Right atrium auricular region (tissue), 2 donors: Measurements from ENCODE around the gene KRTAP10-12. TPM values are rescaled to one million over a fixed set of nuclear protein-coding genes. Genes with fewer than 3 reads are reported as not detected.

Source experiments
- DNase-seq: peaks from one replicate; pipeline ENCODE4 v3.0.0-alpha.2; 2019; ENCODE audit warnings: low spot score
- H3K27ac ChIP-seq, 2 donors: fragments of 200-600 bp; sonication (generic); 1 replicate in 1 of 2; 2 replicates in 1 of 2; pipeline ENCODE4 v1.5.1; 2016 to 2019
- H3K27me3 ChIP-seq, 2 donors: fragments of 200-600 bp; sonication (generic); one replicate each; pipeline versions ENCODE4 v1.5.1 to v1.6.0; 2017 to 2019
- H3K36me3 ChIP-seq: fragments of 200-600 bp; sonication (generic); one replicate; pipeline ENCODE4 v1.5.1; 2016
- H3K4me1 ChIP-seq, 2 donors: fragments of 200-600 bp; sonication (generic); one replicate each; pipeline versions ENCODE4 v1.5.1 to v1.6.0; 2017 to 2019
- H3K4me3 ChIP-seq, 2 donors: fragments of 200-600 bp; sonication (generic); 1 replicate in 1 of 2; 2 replicates in 1 of 2; pipeline ENCODE4 v1.5.1; 2017 to 2019; ENCODE audit warnings: mild to moderate bottlenecking in 1 of 2, moderate library complexity in 1 of 2
- H3K9me3 ChIP-seq, 2 donors: fragments of 200-600 bp; sonication (generic); one replicate each; pipeline ENCODE4 v1.5.1; 2019
- total RNA-seq, 2 donors: library from RNA; depleted of rRNA; stranded (reverse); fragments of >200 nt; gene quantifications; one replicate each; pipeline ENCODE4 v1.1.0, GENCODE V29; 2016
- TF ChIP-seq, protein P1 (sequence below), 2 donors: fragments of 200-600 bp; sonication (generic); IDR thresholded peaks; one replicate each; pipeline ENCODE4 v1.5.1; 2019; ENCODE audit warnings: antibody characterized with exemption in 2 of 2

The KRTAP10-12 gene
- total RNA-seq, 2 donors from 2014 or later: not detected

DNA sequence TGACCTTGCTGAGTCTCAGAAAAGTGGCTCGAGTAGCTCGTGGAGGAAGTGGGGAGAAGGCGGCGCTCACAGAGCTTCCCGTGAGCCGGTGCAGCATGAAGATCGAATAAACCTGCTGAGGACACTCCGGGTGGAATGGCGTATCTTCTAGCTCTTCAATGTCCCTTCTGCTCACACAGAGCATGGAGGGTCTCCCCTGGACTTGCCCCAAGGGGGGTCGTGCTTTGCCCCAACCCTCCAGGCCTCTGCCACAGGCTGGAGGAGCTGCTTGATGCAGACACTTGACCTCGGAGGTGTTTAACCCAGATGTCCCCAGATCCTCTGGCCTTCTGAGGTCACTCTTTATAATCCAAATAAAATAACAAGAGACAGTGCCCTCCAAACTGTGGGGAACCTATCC lies 2.2 kb upstream of the KRTAP10-12 start:
- peak; percentile 34 for DNase-seq
- H3K27ac ChIP-seq: no peak overlapping the region
- H3K4me3 ChIP-seq: no peak overlapping the region
- no peaks in the 10 kb centered on the region for H3K4me1 ChIP-seq
- TF ChIP-seq, protein P1, sequence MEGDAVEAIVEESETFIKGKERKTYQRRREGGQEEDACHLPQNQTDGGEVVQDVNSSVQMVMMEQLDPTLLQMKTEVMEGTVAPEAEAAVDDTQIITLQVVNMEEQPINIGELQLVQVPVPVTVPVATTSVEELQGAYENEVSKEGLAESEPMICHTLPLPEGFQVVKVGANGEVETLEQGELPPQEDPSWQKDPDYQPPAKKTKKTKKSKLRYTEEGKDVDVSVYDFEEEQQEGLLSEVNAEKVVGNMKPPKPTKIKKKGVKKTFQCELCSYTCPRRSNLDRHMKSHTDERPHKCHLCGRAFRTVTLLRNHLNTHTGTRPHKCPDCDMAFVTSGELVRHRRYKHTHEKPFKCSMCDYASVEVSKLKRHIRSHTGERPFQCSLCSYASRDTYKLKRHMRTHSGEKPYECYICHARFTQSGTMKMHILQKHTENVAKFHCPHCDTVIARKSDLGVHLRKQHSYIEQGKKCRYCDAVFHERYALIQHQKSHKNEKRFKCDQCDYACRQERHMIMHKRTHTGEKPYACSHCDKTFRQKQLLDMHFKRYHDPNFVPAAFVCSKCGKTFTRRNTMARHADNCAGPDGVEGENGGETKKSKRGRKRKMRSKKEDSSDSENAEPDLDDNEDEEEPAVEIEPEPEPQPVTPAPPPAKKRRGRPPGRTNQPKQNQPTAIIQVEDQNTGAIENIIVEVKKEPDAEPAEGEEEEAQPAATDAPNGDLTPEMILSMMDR (IDR thresholded peaks at IDR 0.05): no peak
- H3K27me3 ChIP-seq: no peaks in the 10 kb centered on the region
- peaks cover 5 to 18% of the 10 kb centered on the region in 2 donors for H3K9me3 ChIP-seq
- H3K36me3 ChIP-seq: no peaks in the 10 kb centered on the region

DNA sequence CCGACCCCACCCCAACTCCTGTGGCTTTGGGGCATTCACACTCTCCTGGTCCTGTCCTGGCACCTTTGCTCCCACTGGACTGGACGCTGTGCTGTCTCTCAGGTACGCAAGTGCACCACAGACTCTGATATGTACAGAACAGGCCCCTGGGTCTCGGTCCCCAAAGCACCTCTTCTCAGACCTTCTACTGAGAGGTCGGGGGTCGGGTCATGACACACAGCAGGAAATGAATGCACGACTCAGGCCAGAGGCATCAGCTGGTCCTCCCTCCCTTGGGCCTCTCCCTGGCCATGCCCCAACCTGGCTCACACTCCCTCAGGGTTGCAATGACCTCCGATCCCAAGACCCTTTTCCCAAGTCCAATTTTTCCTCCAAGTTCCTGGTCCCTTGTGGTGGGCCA lies 1.8 kb upstream of the KRTAP10-12 start:
- Histone ChIP-seq H3K27ac (no peak overlapping the region), H3K9me3 (peaks cover 5 to 18% of the 10 kb centered on the region in 2 donors), H3K4me3 (no peak overlapping the region), H3K36me3 (no peaks in the 10 kb centered on the region), H3K4me1 (no peaks in the 10 kb centered on the region), H3K27me3 (no peaks in the 10 kb centered on the region)
- TF ChIP-seq, protein P1 (IDR thresholded peaks at IDR 0.05): no peak
- peak; percentile 46 for DNase-seq

DNA sequence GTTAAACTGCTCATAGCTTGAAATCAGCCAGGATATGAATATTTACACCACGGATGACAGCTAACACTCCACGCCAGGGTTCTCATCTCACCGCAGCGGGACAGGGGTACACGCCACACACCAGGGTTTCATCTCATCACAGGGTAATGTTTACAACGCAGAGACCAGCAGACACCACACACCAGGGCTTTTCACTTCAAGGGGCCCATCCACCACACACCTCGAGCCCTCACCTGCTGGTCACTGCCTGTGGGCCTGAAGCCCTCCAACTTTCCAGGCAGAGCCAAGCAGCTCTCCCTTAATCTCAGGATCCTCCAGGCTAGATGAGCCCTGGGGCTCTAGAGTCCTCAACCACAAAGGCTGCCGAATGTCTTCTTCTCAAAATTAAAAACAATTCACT lies 1.3 kb upstream of the KRTAP10-12 start:
- Histone ChIP-seq H3K4me3 (no peak overlapping the region), H3K27ac (no peak overlapping the region), H3K9me3 (peaks cover 5 to 18% of the 10 kb centered on the region in 2 donors), H3K36me3 (no peaks in the 10 kb centered on the region), H3K27me3 (no peaks in the 10 kb centered on the region), H3K4me1 (no peaks in the 10 kb centered on the region)
- DNase-seq: peak; percentile 9
- TF ChIP-seq, protein P1 (IDR thresholded peaks at IDR 0.05): no peak

DNA sequence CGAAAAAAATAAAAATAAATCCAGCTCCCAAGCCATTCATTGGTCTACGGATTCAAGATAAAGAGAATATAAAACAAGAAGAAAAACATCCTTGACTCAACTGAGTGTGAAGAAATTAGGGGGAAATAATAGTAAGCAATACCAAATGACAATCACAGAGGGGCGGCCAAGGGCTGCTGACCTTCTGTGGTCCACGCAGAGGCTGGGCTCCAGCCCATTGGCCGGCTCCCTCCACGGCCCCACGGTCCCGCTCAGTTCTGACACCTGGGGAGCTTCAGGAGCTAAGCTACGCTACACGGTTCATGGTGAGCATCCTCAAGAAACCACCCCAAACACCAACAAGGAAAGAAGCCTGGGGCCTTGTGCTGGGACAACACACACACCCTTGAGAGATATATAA lies 400 bp upstream of the KRTAP10-12 start:
- Histone ChIP-seq H3K9me3 (peaks cover 5 to 18% of the 10 kb centered on the region in 2 donors), H3K27ac (no peak overlapping the region), H3K27me3 (no peaks in the 10 kb centered on the region), H3K4me1 (no peaks in the 10 kb centered on the region), H3K4me3 (no peak overlapping the region), H3K36me3 (no peaks in the 10 kb centered on the region)
- TF ChIP-seq, protein P1 (IDR thresholded peaks at IDR 0.05): no peak
- DNase-seq: peak; percentile 38

DNA sequence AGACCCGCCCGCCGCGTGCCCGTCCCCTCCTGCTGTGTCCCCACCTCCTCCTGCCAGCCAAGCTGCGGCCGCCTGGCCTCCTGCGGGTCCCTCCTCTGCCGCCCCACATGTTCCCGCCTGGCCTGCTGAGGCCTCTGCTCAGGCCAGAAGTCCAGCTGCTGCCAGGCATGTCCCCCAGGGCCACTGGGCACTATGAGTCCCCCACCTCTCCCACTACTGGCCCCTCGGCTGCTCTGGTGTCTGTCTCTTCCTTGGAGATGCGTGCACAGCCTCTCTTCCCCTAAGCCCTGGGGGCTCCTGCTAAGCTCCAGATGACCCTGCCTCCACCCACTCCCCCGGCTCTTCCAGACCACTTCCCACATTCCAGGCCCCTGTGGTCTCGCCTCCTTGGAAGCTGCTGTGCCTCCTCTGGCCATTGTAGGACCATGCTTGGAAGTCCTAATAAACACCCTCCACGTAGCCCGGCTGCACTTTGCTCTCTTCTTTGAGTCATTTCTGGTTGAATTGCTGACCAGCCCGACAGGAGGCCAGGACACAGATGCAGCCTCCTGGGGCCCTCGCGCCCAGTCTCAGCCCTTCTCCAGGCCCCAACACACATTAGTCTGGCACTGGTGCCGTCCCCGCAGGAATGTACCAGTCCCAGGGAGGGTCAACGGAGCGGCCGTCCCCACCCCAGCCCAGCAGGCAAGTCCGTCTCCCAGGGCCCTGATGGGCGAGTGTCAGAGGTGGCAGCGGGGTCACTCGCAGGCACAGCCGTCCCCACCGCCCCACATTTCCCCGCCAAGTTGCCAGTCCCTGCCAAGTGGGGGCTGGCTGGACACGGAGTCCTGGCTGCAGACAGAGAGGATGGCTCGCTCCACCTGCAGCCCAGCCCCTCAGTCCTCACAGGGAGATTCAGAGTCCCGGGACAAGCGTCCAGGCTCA lies 1.1 kb downstream of the KRTAP10-12 start:
- H3K27me3 ChIP-seq: no peaks in the 10 kb centered on the region
- H3K9me3 ChIP-seq: peaks cover 5 to 12% of the 10 kb centered on the region in 2 donors
- H3K4me1 ChIP-seq: no peaks in the 10 kb centered on the region
- peak; percentile 44 for DNase-seq
- no peak overlapping the region for H3K27ac ChIP-seq
- TF ChIP-seq, protein P1 (IDR thresholded peaks at IDR 0.05): no peak
- H3K36me3 ChIP-seq: no peaks in the 10 kb centered on the region
- H3K4me3 ChIP-seq: no peak overlapping the region
